Sciatic nerve (tissue), 2 donors: ENCODE results near the gene LTB4R. TPM values are rescaled to one million over a fixed set of nuclear protein-coding genes. Genes with fewer than 3 reads are reported as not detected.
A peak's percentile ranks its signal among the peaks of the same experiment; 100 is the strongest.

ENCODE experiments used
- ATAC-seq: fragments of 200-7000 bp; cut with Tn5 transposase; one replicate; pipeline ENCODE4 v1.9.1; 2020; ENCODE audit warnings: mild to moderate bottlenecking, moderate library complexity
- DNase-seq: peaks from one replicate; pipeline ENCODE4 v3.0.0-alpha.2; 2020; ENCODE audit warnings: low spot score
- intact Hi-C: fragments of 100-400 bp; cut with DNase I; formaldehyde crosslinking; loops from one replicate; pipeline ENCODE4 v1.14.2; 2022
- total RNA-seq: library from RNA; stranded (reverse); fragmentation: NEBNext Ultra II Directional; extraction: Animal tissue kit (Norgen Biotek cat#: 25700); gene quantifications from one replicate; pipeline ENCODE4 v1.2.1, GENCODE V29; 2021
- donor health status: DM: no; HTN: no; CAD: no.
- donor health status: DM: no; HTN: no; CAD: no.

LTB4R gene
- total RNA-seq, 1 donor from 2014 or later, result 6.7 TPM

GRCh38 chr14:24297190-24297964 is 13.9 kb upstream of the LTB4R start:
- DNase-seq (no peak), ATAC-seq (no peak)
- intact Hi-C loops, result loop anchor here (5.0 kb wide), 1 partner anchor 55 kb away; the partner anchor contains the start of gene TINF2

GRCh38 chr14:24298892-24299254 is 12.4 kb upstream of the LTB4R start:
- DNase-seq, result no peak
- intact Hi-C loops, result loop anchor here (5.0 kb wide), 1 partner anchor 57 kb away; the partner anchor contains the start of gene TINF2

GRCh38 chr14:24299255-24300191 is 11.8 kb upstream of the LTB4R start, which contains the start of the genes DHRS1 and NOP9:
DHRS1 (minus strand) TSS chr14:24299780; CDS start chr14:24299106, 674 bp downstream.
NOP9 (plus strand) TSS chr14:24299850; CDS start chr14:24299955, 105 bp downstream.
- ATAC-seq (peak; percentile 96), DNase-seq (peak; percentile 96)
- intact Hi-C loops, result loop anchor here (5.0 kb wide), 1 partner anchor 57 kb away; the partner anchor contains the start of gene TINF2

More at GRCh38 chr14:24298892-24299254, 12.4 kb upstream of the LTB4R start:
- ATAC-seq, result peak; percentile 16

- ATAC-seq, result no peak
- DNase-seq, result no peak
- intact Hi-C loops, result no loop called here
These were observed 10.8 kb upstream of the LTB4R start for GRCh38 chr14:24300326-24300980.

GRCh38 chr14:24304019-24304387 is 7.3 kb upstream of the LTB4R start:
- ATAC-seq, result no peak
- intact Hi-C loops, result no loop called here
- DNase-seq, result no peak

- ATAC-seq (no peak), DNase-seq (no peak)
- intact Hi-C loops, result no loop called here
These were observed 4.1 kb upstream of the LTB4R start for GRCh38 chr14:24307156-24307574.

GRCh38 chr14:24307575-24308341 is 3.5 kb upstream of the LTB4R start, which contains the start of gene CIDEB:
CIDEB (minus strand) TSS chr14:24307977; CDS start chr14:24307858, 119 bp downstream.
- intact Hi-C loops, result no loop called here
- ATAC-seq (peak; percentile 51), DNase-seq (peak; percentile 75)

GRCh38 chr14:24308342-24309124 is 2.8 kb upstream of the LTB4R start:
- no peak for DNase-seq
- intact Hi-C loops, result no loop called here
- ATAC-seq, result no peak

GRCh38 chr14:24309538-24310264 is 1.6 kb upstream of the LTB4R start, which contains the start of gene LTB4R2:
LTB4R2 (plus strand) TSS chr14:24310140; CDS start chr14:24310665, 525 bp downstream.
- intact Hi-C loops, result no loop called here
- no peak for ATAC-seq

GRCh38 chr14:24310265-24310645 is 1.0 kb upstream of the LTB4R start:
- intact Hi-C loops, result no loop called here
- DNase-seq, result no peak
- ATAC-seq, result no peak

More at GRCh38 chr14:24309538-24310264, 1.6 kb upstream of the LTB4R start, which contains the start of gene LTB4R2:
- DNase-seq, result no peak

- ATAC-seq, result peak; percentile 3
- DNase-seq, result no peak
- intact Hi-C loops, result no loop called here
These were observed 724 bp downstream of the LTB4R start for GRCh38 chr14:24311837-24312615.

- intact Hi-C loops, result no loop called here
- ATAC-seq, result no peak
- DNase-seq, result no peak
These were observed 1.6 kb downstream of the LTB4R start for GRCh38 chr14:24312736-24313507.

GRCh38 chr14:24313913-24314312 is 2.6 kb downstream of the LTB4R start:
- DNase-seq, result no peak
- ATAC-seq, result no peak
- intact Hi-C loops, result no loop called here

GRCh38 chr14:24314377-24315193 is 3.3 kb downstream of the LTB4R start:
- no peak for ATAC-seq
- intact Hi-C loops, result no loop called here
- no peak for DNase-seq
